Retinal pigment epithelial cell (primary cell): Measurements from ENCODE around the gene YAP1.
A peak's percentile ranks its signal among the peaks of the same experiment; 100 is the strongest.

Experiments used
- DNase-seq: peaks from one replicate; pipeline ENCODE4 v3.0.0-alpha.2; 2010; ENCODE audit warnings: low read depth
- H3K4me3 ChIP-seq: 2 replicates; pipeline ENCODE4 v1.5.1; 2011; ENCODE audit warnings: mild to moderate bottlenecking, low read length, control low read depth, moderate library complexity
- CTCF ChIP-seq: conservative IDR thresholded peaks from 2 replicates; pipeline ENCODE4 v1.5.1; 2011; ENCODE audit warnings: low read depth, low read length, control low read depth, inconsistent platforms

YAP1 gene

GRCh38 chr11:102158164-102158735 is 48.0 kb downstream of the YAP1 start:
- DNase-seq = no peak
- H3K4me3 ChIP-seq = no peak overlapping the region
- no peak for TF ChIP-seq CTCF

- no peak overlapping the region for H3K4me3 ChIP-seq
- no peak for DNase-seq
- no peak for TF ChIP-seq CTCF
Observed at GRCh38 chr11:102163368-102163767, 53.1 kb downstream of the YAP1 start.

- no peak for TF ChIP-seq CTCF
- no peak for DNase-seq
- H3K4me3 ChIP-seq = no peak overlapping the region
Observed at GRCh38 chr11:102166175-102167064, 56.2 kb downstream of the YAP1 start.

- TF ChIP-seq CTCF = no peak
- no peak for DNase-seq
- H3K4me3 ChIP-seq = no peak overlapping the region
Observed at GRCh38 chr11:102168481-102168880, 58.2 kb downstream of the YAP1 start.

- peak overlapping the region; percentile 6 for H3K4me3 ChIP-seq
- TF ChIP-seq CTCF = no peak
- peak; percentile 65 for DNase-seq
Observed at GRCh38 chr11:102171101-102171500, 60.9 kb downstream of the YAP1 start.

- TF ChIP-seq CTCF = no peak
- no peak for DNase-seq
- no peak overlapping the region for H3K4me3 ChIP-seq
Observed at GRCh38 chr11:102172127-102172848, 62.0 kb downstream of the YAP1 start.
